Activated T-cell treated with anti-CD3 and anti-CD28 coated beads, Interleukin-2, amount 50 U/mL, for 72 hours (primary cell): ENCODE measurements around the gene VPS8. TPM values are rescaled to one million over a fixed set of nuclear protein-coding genes. Genes with fewer than 3 reads are reported as not detected.

Experiments used
- total RNA-seq, 2 donors: library from RNA; stranded (reverse); gene quantifications; one replicate each; pipeline ENCODE4 v1.2.3, GENCODE V29; 2022

VPS8 gene
- total RNA-seq, 2 donors from 2014 or later: 86.6 to 104 TPM

Other genes with a start within 250 kb of the VPS8 start
- 10 to 100 TPM; 27.9 to 28.1 TPM for gene MAGEF1, start 100.1 kb upstream of the VPS8 start, total RNA-seq